HepG2 (cell line): ENCODE measurements around the gene ELAVL2. TPM values are rescaled to one million over a fixed set of nuclear protein-coding genes. Genes with fewer than 3 reads are reported as not detected.

Experiments used
- ATAC-seq: fragments of 200-7000 bp; cut with Tn5 transposase; 3 replicates; pipeline ENCODE4 v1.9.1; 2020; ENCODE audit warnings: mild to moderate bottlenecking, moderate library complexity
- BruUV-seq: library from RNA; stranded (reverse); fragments of 400-500 nt; replicated peaks from 2 replicates; lab custom pipeline; 2021; lab: Mats Ljungman, UMichigan
- CTCF ChIA-PET: fragments of 300-600 bp; formaldehyde crosslinking; extraction: SDS; loops from one replicate; lab custom pipeline; 2021; ENCODE audit warnings: low total read pairs, inconsistent platforms, low intra/inter-chr PET ratio; lab: Yijun Ruan, JAX
- POLR2A ChIA-PET: fragments of 350-600 bp; sonication (Branson Sonifier 250); formaldehyde crosslinking; loops from one replicate; lab custom pipeline; 2020; ENCODE audit warnings: antibody characterized with exemption, inconsistent platforms; lab: Yijun Ruan, JAX
- DNase-seq: peaks from one replicate; pipeline ENCODE4 v3.0.0-alpha.2; 2015; ENCODE audit warnings: low spot score
- FAIRE-seq: peaks from 3 replicates; lab custom pipeline; 2011; peaks lifted over from hg19 to GRCh38; lab: Jason Lieb, UNC
- H2AFZ ChIP-seq: one replicate; pipeline ENCODE4 v1.6.1; 2011; ENCODE audit warnings: low read length, inconsistent platforms
- H3K27ac ChIP-seq: fragments of 300-600 bp; 3 replicates; pipeline ENCODE4 v1.8.0; 2011; ENCODE audit warnings: mixed run types, mild to moderate bottlenecking, mixed read lengths, low read length, inconsistent platforms; ENCODE audit not compliant: insufficient read depth; ENCODE audit errors: extremely low read length
- H3K27me3 ChIP-seq, 2 experiments: fragments of 200-600 bp in 1 of 2; 2 replicates in 1 of 2; 3 replicates in 1 of 2; pipeline versions ENCODE4 v1.6.0 to v1.8.0; 2011; ENCODE audit warnings: low read length in 2 of 2, mild to moderate bottlenecking in 2 of 2, moderate library complexity in 2 of 2, inconsistent platforms in 1 of 2; ENCODE audit not compliant: insufficient read depth in 2 of 2, control insufficient read depth in 1 of 2
- H3K36me3 ChIP-seq, 2 experiments: fragments of 200-600 bp in 1 of 2; replicated peaks in 1 of 2; 2 replicates in 1 of 2; 3 replicates in 1 of 2; pipeline versions ENCODE4 v1.5.1 to v1.8.0; 2011; ENCODE audit warnings: low read length in 2 of 2, inconsistent platforms in 1 of 2; ENCODE audit not compliant: insufficient read depth in 2 of 2, control insufficient read depth in 1 of 2
- H3K4me1 ChIP-seq: 2 replicates; pipeline ENCODE4 v1.5.1; 2012; ENCODE audit warnings: low read length, inconsistent platforms; ENCODE audit not compliant: insufficient read depth
- H3K4me2 ChIP-seq: 2 replicates; pipeline ENCODE4 v1.6.0; 2011; ENCODE audit warnings: low read depth, low read length, inconsistent platforms
- H3K4me3 ChIP-seq, 3 experiments: fragments of 200-600 bp in 1 of 3; sonication (generic), shearing (Covaris generic) in 1 of 3; replicated peaks in 1 of 3; 2 replicates each; pipeline ENCODE4 v1.5.1; 2011 to 2016; ENCODE audit warnings: low read length in 3 of 3, inconsistent platforms in 2 of 3, low read depth in 2 of 3, mild to moderate bottlenecking in 2 of 3, control low read depth in 1 of 3, mixed read lengths in 1 of 3; ENCODE audit not compliant: insufficient read depth in 1 of 3
- H3K79me2 ChIP-seq: one replicate; pipeline ENCODE4 v1.6.1; 2011; ENCODE audit warnings: low read length, inconsistent platforms; ENCODE audit not compliant: insufficient read depth
- H3K9ac ChIP-seq: 2 replicates; pipeline ENCODE4 v1.6.0; 2011; ENCODE audit warnings: mild to moderate bottlenecking, low read depth, low read length, inconsistent platforms; ENCODE audit not compliant: insufficient read depth
- H3K9me3 ChIP-seq: 2 replicates; pipeline ENCODE4 v1.5.1; 2012; ENCODE audit warnings: mild to moderate bottlenecking, low read length
- H4K20me1 ChIP-seq: 2 replicates; pipeline ENCODE4 v1.6.0; 2011; ENCODE audit warnings: inconsistent platforms, mild to moderate bottlenecking, low read length, moderate library complexity; ENCODE audit not compliant: insufficient read depth
- CCDC6 ChIP-seq: sonication (generic); formaldehyde crosslinking; IDR thresholded peaks from 2 replicates; pipeline ENCODE4 v1.8.1; 2022; ENCODE audit warnings: mild to moderate bottlenecking, missing genetic modification reagents, moderate library complexity
- CEBPG ChIP-seq: IDR thresholded peaks from 2 replicates; pipeline ENCODE4 v1.6.1; 2016
- CENPX ChIP-seq: sonication (generic); formaldehyde crosslinking; IDR thresholded peaks from 2 replicates; pipeline ENCODE4 v1.9.0; 2021; ENCODE audit warnings: mild to moderate bottlenecking, missing genetic modification reagents, moderate library complexity
- FOXP1 ChIP-seq, 2 experiments: fragments of 450-650 bp in 1 of 2; IDR thresholded peaks; 2 replicates each; pipeline ENCODE4 v1.6.1; 2017 to 2018; ENCODE audit warnings: antibody characterized with exemption in 1 of 2
- MIER2 ChIP-seq: IDR thresholded peaks from 2 replicates; pipeline ENCODE4 v1.6.1; 2016; ENCODE audit warnings: missing biosample characterization, missing genetic modification reagents
- NBN ChIP-seq: fragments of 450-650 bp; conservative IDR thresholded peaks from 2 replicates; pipeline ENCODE4 v1.6.1; 2017
- POGZ ChIP-seq: sonication (generic); formaldehyde crosslinking; IDR thresholded peaks from 2 replicates; pipeline ENCODE4 v1.4.0; 2020; ENCODE audit warnings: mild to moderate bottlenecking, missing genetic modification reagents
- RFXANK ChIP-seq: IDR thresholded peaks from 2 replicates; pipeline ENCODE4 v1.6.1; 2016
- ZBED4 ChIP-seq: sonication (generic); formaldehyde crosslinking; IDR thresholded peaks from 2 replicates; pipeline ENCODE4 v1.4.0; 2020; ENCODE audit warnings: missing genetic modification reagents, borderline replicate concordance
- ZNF253 ChIP-seq: sonication (generic); formaldehyde crosslinking; IDR thresholded peaks from 2 replicates; pipeline ENCODE4 v1.8.0; 2022; ENCODE audit warnings: mild to moderate bottlenecking, missing genetic modification reagents, borderline replicate concordance
- ZNF335 ChIP-seq: sonication (generic); formaldehyde crosslinking; IDR thresholded peaks from 2 replicates; pipeline ENCODE4 v1.4.0; 2020; ENCODE audit warnings: missing genetic modification reagents
- ZNF33A ChIP-seq: sonication (generic); formaldehyde crosslinking; IDR thresholded peaks from 2 replicates; pipeline ENCODE4 v1.5.1; 2020; ENCODE audit warnings: missing genetic modification reagents, mild to moderate bottlenecking, moderate library complexity, borderline replicate concordance
- WGBS: methylation state at CpG from one replicate; pipeline ENCODE4 v1.1.6; 2017; ENCODE audit warnings: low lambda C conversion rate; 5-methylcytosine and 5-hydroxymethylcytosine counted together
- in situ Hi-C: cut with HindIII; loops from 2 replicates; pipeline ENCODE4 v1.10.0; 2017; ENCODE audit warnings: low pct_unique_long_range_greater_than_20kb; ENCODE audit not compliant: extremely low pct_ligation_motif_present
- intact Hi-C: fragments of 100-400 bp; cut with micrococcal nuclease; formaldehyde crosslinking; loops from one replicate; pipeline ENCODE4 v1.10.0; 2022; ENCODE audit not compliant: unreplicated experiment
- polyA plus RNA-seq, 8 experiments: library from polyadenylated mRNA; depleted of rRNA in 3 of 8; stranded (reverse) in 7 of 8; unstranded in 1 of 8; fragments of >200 nt; fragmentation: Illumina TruSeq in 4 of 8; extraction: Trizol in 4 of 8; gene quantifications; 2 replicates each; pipeline versions ENCODE4 v1.2.1 to v1.2.3, GENCODE V29; 2011 to 2016; ENCODE audit warnings: low read depth in 4 of 8, missing spikeins in 1 of 8, mixed read lengths in 1 of 8; ENCODE audit not compliant: insufficient read depth in 1 of 8
- total RNA-seq, 5 experiments: library from RNA; depleted of rRNA; stranded (reverse); fragments of >200 nt; fragmentation: Illumina TruSeq; extraction: Trizol; gene quantifications; 2 replicates each; pipeline ENCODE4 v1.2.3, GENCODE V29; 2016; ENCODE audit warnings: low read depth in 1 of 5

ELAVL2 gene
- total and polyA plus RNA-seq, 2 of the 13 experiments (the other 11 are each of a cell fraction or from before 2014, with no cell fraction given) = not detected

DNA sequence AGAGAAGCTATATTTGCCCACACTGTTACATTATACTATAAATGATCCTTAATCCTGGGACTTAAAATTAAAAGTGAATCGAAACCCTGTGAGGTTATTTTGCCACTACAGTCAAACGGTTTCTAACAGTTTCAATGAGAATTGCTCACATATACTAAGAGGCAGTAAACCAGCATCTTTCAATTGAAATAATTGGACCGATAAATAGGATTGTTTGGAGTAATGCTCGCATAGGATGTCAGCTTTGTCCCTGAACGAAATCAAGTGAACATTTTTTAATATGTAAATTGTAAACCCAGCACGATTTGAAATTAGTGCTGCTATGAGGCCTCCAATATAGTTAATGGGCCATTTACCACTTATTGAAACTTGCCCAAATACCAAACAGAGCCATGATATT, 60.5 kb downstream of the ELAVL2 start (continued):
- TF ChIP-seq ZNF335 (CRISPR knock-in tag) = no peak

DNA sequence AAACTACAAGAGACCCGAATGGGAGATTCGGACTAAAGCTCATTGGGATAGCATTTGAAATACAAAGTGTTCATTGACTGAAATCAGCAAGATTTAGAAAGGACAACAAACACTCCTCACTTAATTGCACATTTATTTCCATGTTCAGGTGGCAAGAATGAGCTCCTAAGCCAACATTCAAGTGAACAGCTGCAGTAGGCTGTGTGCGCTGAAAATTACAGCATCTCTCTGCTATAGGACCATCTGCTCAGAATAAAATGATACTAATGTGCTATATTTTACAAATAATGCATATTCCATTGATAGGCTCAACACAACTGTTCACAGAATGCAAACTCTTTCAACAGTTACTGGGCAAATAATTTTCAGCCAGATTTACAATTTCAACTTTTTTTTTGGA, 61.8 kb downstream of the ELAVL2 start:
- no peaks in the 10 kb centered on the region for H3K4me1 ChIP-seq
- no peak overlapping the region for H3K27ac ChIP-seq
- H3K79me2 ChIP-seq = no peaks in the 10 kb centered on the region
- no peak overlapping the region for H2AFZ ChIP-seq
- no peaks in the 10 kb centered on the region for H3K27me3 ChIP-seq
- no TSS peak for BruUV-seq
- no peak overlapping the region for H3K4me3 ChIP-seq
- no peak for TF ChIP-seq CEBPG
- no peak for TF ChIP-seq CCDC6 (CRISPR knock-in tag)
- TF ChIP-seq MIER2 (CRISPR knock-in tag) = no peak
- TF ChIP-seq ZNF33A (CRISPR knock-in tag) = no peak
- TF ChIP-seq NBN = no peak
- no peak for TF ChIP-seq ZBED4 (CRISPR knock-in tag)
- no peak for TF ChIP-seq ZNF253 (CRISPR knock-in tag)
- TF ChIP-seq CENPX (CRISPR knock-in tag) = no peak
- no peak for TF ChIP-seq POGZ (CRISPR knock-in tag)
- no peak for TF ChIP-seq RFXANK (CRISPR knock-in tag)
- no peak for TF ChIP-seq FOXP1 (IDR thresholded peaks at IDR 0.05)
- TF ChIP-seq FOXP1 (CRISPR knock-in tag; IDR thresholded peaks at IDR 0.05) = no peak
- TF ChIP-seq, all 625 proteins: peak for 0
- intact Hi-C loops = no loop called here
- Histone ChIP-seq H4K20me1 (no peaks in the 10 kb centered on the region), H3K36me3 (no peaks in the 10 kb centered on the region), H3K9ac (no peak overlapping the region), H3K4me2 (no peak overlapping the region), H3K9me3 (no peaks in the 10 kb centered on the region)
- DNase-seq (no peak), ATAC-seq (no peak), FAIRE-seq (no peak)
- in situ Hi-C loops = no loop called here
- 26% methylated on average over 3 of the region's 3 CpGs for WGBS
- CTCF ChIA-PET = no interaction called here
- POLR2A ChIA-PET = no interaction called here
